Raji (cell line): ENCODE data around the gene COL6A3.

Experiments
- POLR2A ChIP-seq: IDR thresholded peaks from 2 replicates; pipeline ENCODE4 v1.6.1; 2011; ENCODE audit warnings: low read depth, low read length, control low read depth; ENCODE audit not compliant: insufficient read depth

The COL6A3 gene

DNA sequence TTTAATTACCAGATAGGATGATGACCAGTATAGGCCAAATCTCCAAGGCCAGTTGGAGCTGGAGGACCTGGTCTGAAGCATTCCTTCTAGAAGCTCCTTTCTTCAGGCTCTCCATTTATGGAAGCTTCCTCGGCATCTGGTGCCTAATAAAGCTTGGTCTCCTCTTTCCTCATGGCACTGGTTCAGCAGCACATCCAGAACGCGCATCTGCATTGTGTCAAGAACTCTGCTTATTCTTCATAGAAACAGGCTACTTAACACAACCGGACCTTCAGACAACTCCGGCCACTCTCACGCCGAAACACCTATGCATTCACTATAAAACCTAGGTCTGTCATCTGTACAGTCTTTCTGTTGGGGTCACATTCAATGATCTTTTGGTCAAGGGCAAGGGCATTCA is 99.8 kb downstream of the COL6A3 start:
- no peak for TF ChIP-seq POLR2A

- TF ChIP-seq POLR2A, result no peak
Measured at GRCh38 chr2:237312021-237312755, 101.8 kb downstream of the COL6A3 start.

- TF ChIP-seq POLR2A, result no peak
Measured at GRCh38 chr2:237310515-237311114, 103.3 kb downstream of the COL6A3 start.

DNA sequence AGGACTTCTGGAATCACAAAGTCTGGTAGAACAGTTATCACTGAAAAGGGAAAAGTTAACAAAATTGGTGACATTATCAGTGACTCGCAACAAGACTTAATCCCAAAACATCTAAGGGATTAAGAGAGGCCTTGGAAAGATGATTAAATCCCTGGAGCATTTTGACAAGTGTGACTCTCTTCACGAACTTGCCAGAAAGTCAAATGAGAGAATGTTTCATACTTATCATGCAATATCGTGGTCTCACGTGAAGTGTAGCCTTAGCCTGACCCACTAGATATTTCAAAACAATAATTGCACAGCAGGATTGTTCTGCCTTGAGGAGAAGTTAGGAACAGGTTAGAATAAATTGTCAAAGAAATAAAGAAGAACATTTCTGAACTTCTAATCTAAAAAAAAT is 104.5 kb downstream of the COL6A3 start:
- TF ChIP-seq POLR2A, result no peak

DNA sequence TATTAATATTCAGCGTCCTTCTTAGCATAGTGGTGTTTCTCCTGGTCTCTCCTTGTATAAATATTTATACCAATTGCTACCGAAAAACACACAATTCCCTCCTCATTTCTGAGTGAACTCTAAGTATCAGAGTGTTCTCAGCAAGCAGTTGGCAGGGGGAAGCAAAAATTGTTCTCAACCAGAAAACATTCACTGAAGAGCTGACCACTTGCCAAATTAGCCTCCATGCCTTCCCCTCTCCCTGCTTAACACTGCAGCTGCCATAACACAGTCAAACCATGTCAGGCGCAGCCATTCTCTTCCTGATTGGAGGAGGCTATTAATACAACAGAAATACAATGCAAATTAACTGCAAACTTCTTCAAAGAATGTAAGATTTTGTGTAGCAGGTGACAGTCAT is 105.0 kb downstream of the COL6A3 start:
- TF ChIP-seq POLR2A, result no peak

GRCh38 chr2:237307474-237307873 is 106.5 kb downstream of the COL6A3 start:
- TF ChIP-seq POLR2A, result no peak

- no peak for TF ChIP-seq POLR2A
Measured at GRCh38 chr2:237306787-237307170, 107.2 kb downstream of the COL6A3 start.

- TF ChIP-seq POLR2A, result no peak
Measured at GRCh38 chr2:237306083-237306786, 107.7 kb downstream of the COL6A3 start.

GRCh38 chr2:237305579-237305978 is 108.4 kb downstream of the COL6A3 start:
- TF ChIP-seq POLR2A, result no peak

GRCh38 chr2:237304763-237305514 is 109.0 kb downstream of the COL6A3 start:
- TF ChIP-seq POLR2A, result no peak

GRCh38 chr2:237301595-237301994 is 112.4 kb downstream of the COL6A3 start:
- TF ChIP-seq POLR2A, result no peak

GRCh38 chr2:237300739-237301138 is 113.2 kb downstream of the COL6A3 start:
- no peak for TF ChIP-seq POLR2A

DNA sequence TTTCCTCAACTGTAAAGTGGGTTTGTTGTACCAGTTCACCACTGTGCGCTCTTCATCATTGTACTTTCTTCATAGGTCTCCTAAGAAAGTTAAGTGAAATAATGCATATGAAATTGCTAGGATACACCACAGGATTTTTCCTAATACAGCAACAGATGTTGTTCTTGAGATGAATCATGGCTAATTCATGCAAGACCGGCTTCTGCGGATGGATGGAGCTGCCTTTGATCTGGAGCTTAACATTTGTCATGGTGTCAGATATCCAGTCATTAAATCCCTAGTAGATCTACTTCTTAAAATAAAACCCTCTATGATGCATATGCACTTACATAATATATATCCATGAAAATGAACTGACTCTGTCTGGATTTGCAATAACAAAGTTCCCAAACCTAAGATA is 114.1 kb downstream of the COL6A3 start:
- TF ChIP-seq POLR2A, result no peak

DNA sequence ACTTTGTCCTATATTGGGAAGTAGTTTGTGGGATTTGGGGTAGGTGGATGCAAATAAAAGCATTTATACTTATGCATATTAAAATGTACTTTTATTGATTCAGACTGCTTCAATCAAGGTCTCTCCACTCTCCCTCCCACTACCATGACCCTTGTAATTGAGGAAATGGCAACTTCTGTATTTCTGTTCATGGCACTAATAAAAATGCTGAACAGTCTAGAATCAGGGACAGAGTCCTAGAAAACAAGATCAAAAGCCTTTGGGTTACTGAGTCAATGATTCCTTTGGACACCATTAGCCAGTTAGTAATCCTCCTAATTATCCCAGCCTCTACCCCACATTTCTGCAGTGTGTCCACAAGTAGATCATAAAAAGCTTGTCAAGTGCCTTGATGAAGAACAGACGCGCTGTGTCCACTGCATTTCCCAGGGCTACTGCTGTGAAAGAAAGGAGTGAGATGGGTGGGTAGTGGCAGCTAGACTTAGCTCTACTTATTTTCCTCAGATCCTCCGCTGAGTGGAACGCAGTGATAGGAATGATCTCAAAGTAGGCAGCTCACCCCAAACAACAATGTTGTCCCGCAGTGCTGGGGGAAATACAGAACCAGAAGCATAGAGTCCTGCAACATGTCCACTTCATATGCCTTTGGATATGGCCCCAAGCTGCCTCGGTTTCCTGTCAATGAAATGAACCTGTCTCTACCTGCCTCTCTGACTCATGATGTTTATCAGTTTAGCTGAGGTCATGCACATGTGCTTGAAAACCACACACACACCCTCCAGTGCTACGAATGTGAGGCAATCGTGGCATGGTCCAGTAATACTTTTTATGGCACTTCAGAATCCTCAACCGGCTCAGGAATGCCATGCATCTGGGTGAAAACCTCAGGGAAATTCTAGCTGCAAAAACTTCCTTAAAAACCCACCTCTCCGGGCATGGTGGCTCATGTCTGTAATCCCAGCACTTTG is 115.5 kb downstream of the COL6A3 start:
- no peak for TF ChIP-seq POLR2A
